ENCODE data around the gene ZBTB7C.

The ZBTB7C gene

DNA sequence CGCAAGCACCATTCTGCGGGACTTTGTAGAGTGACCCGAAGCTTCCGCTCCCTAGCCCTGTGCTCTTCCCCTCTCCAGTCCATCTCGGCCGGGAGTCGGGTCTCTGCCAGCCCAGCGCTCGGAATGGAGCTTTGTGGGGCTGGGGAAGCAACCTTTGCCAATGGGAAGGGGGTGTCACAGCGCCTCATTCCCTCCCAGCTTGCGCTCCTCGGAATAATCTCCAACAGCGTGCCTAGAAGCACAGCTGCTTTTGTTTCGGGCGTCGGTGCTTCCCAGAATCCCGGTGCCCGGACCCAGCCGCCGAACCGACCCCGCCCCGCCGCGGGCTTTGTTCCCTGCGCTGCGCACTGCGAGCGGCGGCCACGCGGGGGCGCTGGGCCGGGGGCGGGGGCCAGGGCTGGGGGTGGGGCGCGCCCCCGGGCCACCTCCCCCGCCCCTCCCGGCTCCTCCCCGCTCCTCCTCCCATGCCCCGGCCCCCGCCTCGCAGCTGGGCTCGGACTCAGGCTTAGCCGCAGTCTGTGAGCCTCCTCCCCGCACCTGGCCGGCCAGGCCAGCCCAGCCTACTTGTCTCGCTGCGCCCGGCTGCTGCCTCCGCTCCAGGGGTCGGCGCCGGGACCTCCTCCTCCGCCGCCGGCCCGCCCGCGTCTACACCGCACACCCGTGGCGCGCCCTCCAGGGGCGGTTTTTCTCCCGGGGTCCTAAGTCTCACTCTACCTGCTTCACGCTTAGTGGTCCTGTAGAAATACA lies 401.1 kb downstream of the ZBTB7C start:
- TF ChIP-seq, protein P1, sequence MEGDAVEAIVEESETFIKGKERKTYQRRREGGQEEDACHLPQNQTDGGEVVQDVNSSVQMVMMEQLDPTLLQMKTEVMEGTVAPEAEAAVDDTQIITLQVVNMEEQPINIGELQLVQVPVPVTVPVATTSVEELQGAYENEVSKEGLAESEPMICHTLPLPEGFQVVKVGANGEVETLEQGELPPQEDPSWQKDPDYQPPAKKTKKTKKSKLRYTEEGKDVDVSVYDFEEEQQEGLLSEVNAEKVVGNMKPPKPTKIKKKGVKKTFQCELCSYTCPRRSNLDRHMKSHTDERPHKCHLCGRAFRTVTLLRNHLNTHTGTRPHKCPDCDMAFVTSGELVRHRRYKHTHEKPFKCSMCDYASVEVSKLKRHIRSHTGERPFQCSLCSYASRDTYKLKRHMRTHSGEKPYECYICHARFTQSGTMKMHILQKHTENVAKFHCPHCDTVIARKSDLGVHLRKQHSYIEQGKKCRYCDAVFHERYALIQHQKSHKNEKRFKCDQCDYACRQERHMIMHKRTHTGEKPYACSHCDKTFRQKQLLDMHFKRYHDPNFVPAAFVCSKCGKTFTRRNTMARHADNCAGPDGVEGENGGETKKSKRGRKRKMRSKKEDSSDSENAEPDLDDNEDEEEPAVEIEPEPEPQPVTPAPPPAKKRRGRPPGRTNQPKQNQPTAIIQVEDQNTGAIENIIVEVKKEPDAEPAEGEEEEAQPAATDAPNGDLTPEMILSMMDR (IDR thresholded peaks at IDR 0.05): peak; percentile 87

DNA sequence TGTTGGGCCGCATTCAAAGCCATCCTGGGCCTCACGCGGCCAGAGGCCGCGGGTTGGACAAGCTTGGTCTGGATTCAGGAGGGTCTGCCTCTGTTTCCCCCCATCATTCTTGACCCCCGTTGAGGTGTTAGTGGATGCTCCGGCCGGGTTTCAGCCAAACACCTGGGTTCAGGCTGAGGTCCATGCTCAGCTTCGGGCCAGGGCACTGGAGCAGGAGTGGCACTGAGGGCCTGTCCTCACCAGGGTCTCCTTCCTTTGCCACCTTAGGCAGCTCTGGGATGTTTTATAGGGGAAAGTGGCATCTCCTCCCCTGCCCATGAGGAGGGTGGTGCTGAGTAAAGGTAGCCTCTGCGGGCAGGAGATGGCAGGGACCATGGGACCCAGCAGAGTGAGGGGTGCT lies 401.8 kb downstream of the ZBTB7C start:
- TF ChIP-seq, protein P1 (IDR thresholded peaks at IDR 0.05): no peak

DNA sequence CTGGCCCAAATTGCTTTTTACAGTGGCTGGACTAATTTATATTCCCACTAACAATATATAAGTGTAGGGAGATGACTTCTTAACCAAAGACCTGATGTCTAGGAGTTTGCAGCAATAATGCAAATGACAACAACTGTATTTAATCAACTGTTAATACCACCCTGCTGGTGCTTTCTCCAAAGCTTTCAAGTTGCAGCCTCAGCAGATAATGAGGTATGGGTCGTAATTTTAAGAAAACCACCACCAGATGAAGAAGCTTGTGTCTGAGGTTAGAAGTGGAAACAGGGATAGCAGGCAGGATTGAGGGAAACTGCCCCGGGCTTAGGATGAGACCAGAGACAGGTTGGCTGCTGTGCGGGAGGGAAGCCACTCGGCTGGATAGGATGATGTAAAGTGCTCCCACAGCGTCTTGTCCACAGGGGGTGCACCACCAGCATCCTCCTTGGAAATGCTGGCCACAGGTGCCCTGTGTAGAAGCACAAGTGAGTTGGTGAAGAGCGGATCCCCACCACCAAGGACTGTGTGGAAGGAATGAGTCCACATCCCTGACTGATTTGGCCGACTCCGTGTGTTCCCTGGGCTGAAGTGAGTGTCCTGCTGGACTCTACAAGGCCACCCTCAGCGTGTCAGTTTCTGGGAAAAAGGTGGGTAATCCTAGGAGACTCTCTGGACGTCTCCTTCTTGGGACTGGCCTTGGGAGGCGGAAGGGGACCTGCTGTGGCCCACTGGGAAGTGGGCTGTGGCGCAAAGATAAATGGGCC lies 402.6 kb downstream of the ZBTB7C start:
- TF ChIP-seq, protein P1 (IDR thresholded peaks at IDR 0.05): no peak

DNA sequence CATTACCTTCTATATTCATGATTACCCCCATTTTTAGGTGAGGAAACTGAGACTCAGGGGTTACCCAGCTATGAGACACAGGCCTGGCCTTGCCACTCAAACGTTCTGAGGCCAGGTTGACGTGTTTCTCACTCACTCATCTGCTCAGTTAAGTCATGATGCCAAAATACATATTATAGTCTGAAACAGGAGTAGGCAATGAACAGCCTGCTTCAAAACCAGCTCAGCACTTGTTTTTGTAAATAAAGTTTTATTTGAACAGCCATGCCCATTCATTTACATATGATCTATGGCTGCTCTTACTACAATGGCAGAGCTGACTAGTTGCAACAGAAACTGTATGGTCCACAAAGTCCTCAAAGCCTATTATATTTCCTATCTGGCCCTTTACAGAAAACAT lies 404.6 kb downstream of the ZBTB7C start:
- TF ChIP-seq, protein P1 (IDR thresholded peaks at IDR 0.05): no peak

DNA sequence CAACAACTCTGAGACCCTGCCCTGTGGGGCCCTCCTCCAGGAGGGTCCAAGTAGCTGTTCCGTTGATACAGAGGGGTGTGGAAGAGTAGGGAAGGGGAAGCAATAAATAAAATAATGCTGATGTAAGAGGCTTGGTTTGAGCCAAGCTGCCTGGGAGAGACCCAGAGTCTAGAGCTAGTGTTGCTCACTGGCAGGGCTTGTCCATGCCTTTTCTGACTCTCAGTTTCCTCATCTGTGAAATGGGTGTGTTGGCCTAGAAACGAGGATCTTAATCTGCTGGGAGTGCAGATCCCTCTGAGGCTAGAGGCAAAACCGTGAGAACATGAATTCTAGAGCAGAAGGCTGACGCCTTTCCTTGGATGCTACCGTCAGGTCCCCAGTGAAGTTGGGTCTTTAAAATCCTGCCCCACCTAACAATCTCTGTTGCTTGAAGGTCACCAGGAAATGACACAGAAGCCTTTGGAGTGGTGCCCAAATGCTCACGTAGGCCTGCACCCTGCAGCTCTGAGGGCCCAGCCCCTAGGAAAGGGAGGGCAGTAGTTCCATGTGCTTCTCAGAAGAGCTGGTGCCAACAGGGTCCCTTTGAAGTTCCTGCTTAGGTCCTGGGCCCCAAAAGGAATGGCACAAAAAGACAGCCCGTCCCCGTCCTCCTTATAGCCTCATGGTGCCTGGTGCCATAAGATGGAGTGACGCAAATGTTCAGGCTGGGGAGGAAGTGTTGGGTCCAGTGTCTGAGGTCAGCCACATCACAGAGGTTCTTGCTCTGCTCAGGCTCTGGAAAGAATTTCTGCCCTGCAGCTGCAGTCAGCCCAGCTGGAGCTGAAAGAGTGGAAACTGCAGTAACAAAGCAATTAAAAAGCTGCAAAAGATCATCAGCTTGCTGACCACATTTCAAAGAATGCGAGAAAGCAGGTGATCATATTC lies 405.5 kb downstream of the ZBTB7C start:
- TF ChIP-seq, protein P1 (IDR thresholded peaks at IDR 0.05): no peak

DNA sequence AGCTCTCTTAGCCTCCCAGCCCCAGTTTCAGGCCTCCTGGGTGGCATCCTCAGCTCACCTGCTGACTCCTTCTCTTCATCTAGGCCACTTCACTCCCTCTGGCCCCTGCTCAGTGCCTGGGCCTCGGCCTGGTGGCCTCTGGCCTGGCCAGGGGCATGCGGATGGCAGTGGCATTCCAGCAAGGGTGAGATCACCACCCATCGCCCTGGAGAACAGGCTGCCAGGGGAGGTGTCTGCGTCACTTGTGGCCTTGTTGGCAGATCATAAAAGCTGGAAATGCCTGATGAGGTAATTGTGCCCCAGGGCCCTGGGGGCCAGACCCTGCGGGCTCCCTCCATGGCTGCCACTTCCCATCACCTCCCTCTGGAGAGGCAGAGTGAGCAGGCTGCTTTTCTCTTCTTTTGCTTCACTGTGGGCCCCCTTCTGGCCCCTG lies 406.2 kb downstream of the ZBTB7C start:
- TF ChIP-seq, protein P1 (IDR thresholded peaks at IDR 0.05): no peak

DNA sequence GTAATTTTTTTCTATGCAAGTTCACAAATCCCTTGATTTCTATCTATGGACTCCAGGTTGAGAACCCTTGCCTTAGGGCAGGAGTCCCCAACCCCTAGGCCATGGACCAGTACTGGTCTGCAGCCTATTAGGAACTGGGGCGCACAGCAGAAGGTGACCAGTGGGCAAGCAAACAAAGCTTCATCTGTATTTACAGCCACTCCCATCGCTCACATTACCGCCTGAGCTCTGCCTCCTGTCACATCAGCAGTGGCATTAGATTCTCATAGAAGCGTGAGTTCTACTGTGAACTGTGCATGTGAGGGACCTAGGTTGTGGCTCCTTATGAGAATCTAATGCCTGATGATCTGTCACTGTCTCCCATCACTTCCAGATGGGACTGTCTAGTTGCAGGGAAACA lies 408.5 kb downstream of the ZBTB7C start:
- TF ChIP-seq, protein P1 (IDR thresholded peaks at IDR 0.05): no peak

Data from LNCAP (cell line).